AG04450 (cell line): ENCODE data around the gene GNG14. TPM values are rescaled to one million over a fixed set of nuclear protein-coding genes. Genes with fewer than 3 reads are reported as not detected.
A peak's percentile ranks its signal among the peaks of the same experiment; 100 is the strongest.

Experiments
- CTCF ChIA-PET: fragments of 300-600, 350-600 bp; formaldehyde crosslinking; extraction: SDS; loops from one replicate; lab custom pipeline; 2022; ENCODE audit warnings: antibody characterized with exemption, inconsistent platforms; lab: Charles Lee
- POLR2A ChIA-PET: fragments of 350-600 bp; formaldehyde crosslinking; extraction: SDS; loops from one replicate; lab custom pipeline; 2021; ENCODE audit warnings: antibody characterized with exemption, inconsistent platforms; lab: Yijun Ruan, JAX
- DNase-seq: peaks from one replicate; pipeline ENCODE4 v3.0.0-alpha.2; 2011; ENCODE audit warnings: low read depth, low spot score
- H3K27ac ChIP-seq: one replicate; pipeline ENCODE4 v1.5.1; 2012; ENCODE audit warnings: low read depth, low read length, control low read depth
- H3K27me3 ChIP-seq: one replicate; pipeline ENCODE4 v1.6.0; 2012; ENCODE audit warnings: low read length; ENCODE audit not compliant: control insufficient read depth, insufficient read depth
- H3K4me3 ChIP-seq: 2 replicates; pipeline ENCODE4 v1.5.1; 2011; ENCODE audit warnings: mild to moderate bottlenecking, low read depth, low read length, control low read depth
- H3K9me3 ChIP-seq: 2 replicates; pipeline ENCODE4 v1.5.1; 2012; ENCODE audit warnings: low read length; ENCODE audit not compliant: control insufficient read depth, insufficient read depth
- CTCF ChIP-seq: IDR thresholded peaks from 2 replicates; pipeline ENCODE4 v1.5.1; 2011; ENCODE audit warnings: low read depth, low read length, control low read depth, inconsistent platforms
- polyA plus RNA-seq: library from polyadenylated mRNA; depleted of rRNA; stranded (reverse); fragments of >200 nt; gene quantifications from 2 replicates; pipeline ENCODE4 v1.2.3, GENCODE V29; 2011

Gene GNG14
- polyA plus RNA-seq, 1 experiment = not detected

GRCh38 chr19:12730064-12730463, 42.3 kb downstream of the GNG14 start:
- CTCF ChIA-PET = no interaction called here

GRCh38 chr19:12731337-12731736, 43.5 kb downstream of the GNG14 start:
- no peak overlapping the region for H3K27ac ChIP-seq
- H3K4me3 ChIP-seq = no peak overlapping the region
- no peaks in the 10 kb centered on the region for H3K27me3 ChIP-seq
- no peak for DNase-seq
- peaks cover 3% of the 10 kb centered on the region; the same call in 1 of the 2 replicates for H3K9me3 ChIP-seq
- CTCF ChIA-PET = interaction anchor here (1.1 to 1.7 kb wide), 2 partner anchors 18 to 26 kb away, joined by 4 to 6 read pairs; no protein-coding TSS in a partner anchor
- POLR2A ChIA-PET = no interaction called here
- no peak for TF ChIP-seq CTCF

More at GRCh38 chr19:12730064-12730463, 42.3 kb downstream of the GNG14 start:
- no peak overlapping the region for H3K27ac ChIP-seq
- no peak for DNase-seq
- no peak overlapping the region for H3K4me3 ChIP-seq
- POLR2A ChIA-PET = interaction anchor here (0.6 to 0.7 kb wide), 3 partner anchors 29 to 215 kb away, joined by 5 to 6 read pairs (median 6); partner anchors contain the start of gene RAD23A
- no peaks in the 10 kb centered on the region for H3K27me3 ChIP-seq
- TF ChIP-seq CTCF = no peak
- peaks cover 3% of the 10 kb centered on the region; the same call in 1 of the 2 replicates for H3K9me3 ChIP-seq

GRCh38 chr19:12733369-12734214, 45.8 kb downstream of the GNG14 start:
- peak; percentile 49 for TF ChIP-seq CTCF
- Histone ChIP-seq H3K27me3 (no peaks in the 10 kb centered on the region), H3K9me3 (peaks cover 3% of the 10 kb centered on the region; the same call in 1 of the 2 replicates), H3K4me3 (peak overlapping the region; percentile 89), H3K27ac (peak overlapping the region; percentile 65)
- POLR2A ChIA-PET = interaction anchor here (0.7 to 2.6 kb wide), 5 partner anchors 11 to 73 kb away, joined by 3 to 19 read pairs (median 4); partner anchors contain the start of genes FBXW9, JUNB, RNASEH2A and TNPO2
- no peak for DNase-seq
- CTCF ChIA-PET = interaction anchor here (0.5 to 4.0 kb wide), 8 partner anchors 8 to 114 kb away, joined by 3 to 22 read pairs (median 4); partner anchors contain the start of gene TNPO2

GRCh38 chr19:12736995-12737834, 49.4 kb downstream of the GNG14 start, which contains the start of gene GET3:
Gene GET3, plus strand, starts transcription at chr19:12737497. Its CDS starts 9 bp downstream, at chr19:12737506.
- Histone ChIP-seq H3K27me3 (no peaks in the 10 kb centered on the region), H3K27ac (peak within 1 kb of the TSS; percentile 77), H3K4me3 (peak within 1 kb of the TSS; percentile 99), H3K9me3 (peaks cover 3% of the 10 kb centered on the region; the same call in 1 of the 2 replicates)
- peak; percentile 100 for DNase-seq
- ChIA-PET CTCF (interaction anchor here (0.6 to 5.3 kb wide), 6 partner anchors 20 to 1611 kb away, joined by 3 to 27 read pairs (median 6); no protein-coding TSS in a partner anchor), POLR2A (interaction anchor here (0.6 to 1.5 kb wide), 5 partner anchors 15 to 1360 kb away, joined by 3 to 19 read pairs (median 3); partner anchors contain the start of genes FBXW9, JUNB and TNPO2)
- no peak for TF ChIP-seq CTCF
